Smooth muscle cell (in vitro differentiated cells): Measurements from ENCODE around the gene COL15A1. TPM values are rescaled to one million over a fixed set of nuclear protein-coding genes. Genes with fewer than 3 reads are reported as not detected.

Experiments
- DNase-seq: peaks from one replicate; lab custom pipeline; 2025; ENCODE audit not compliant: unreplicated experiment; lab: John Stamatoyannopoulos, UW
- H2AFZ ChIP-seq: fragments of 200-600 bp; sonication (generic); 2 replicates; pipeline ENCODE4 v1.6.0; 2016; ENCODE audit warnings: antibody characterized with exemption, low read depth, mild to moderate bottlenecking
- H3F3A ChIP-seq: fragments of 200-600 bp; sonication (generic); 2 replicates; pipeline ENCODE4 v1.6.0; 2017; ENCODE audit warnings: antibody characterized with exemption, low read depth
- H3K27ac ChIP-seq: fragments of 200-600 bp; sonication (generic); 2 replicates; pipeline ENCODE4 v1.5.1; 2016; ENCODE audit warnings: low read depth, mild to moderate bottlenecking
- H3K27me3 ChIP-seq: fragments of 200-600 bp; sonication (generic); 2 replicates; pipeline ENCODE4 v1.6.1; 2016; ENCODE audit warnings: low read depth, mild to moderate bottlenecking
- H3K36me3 ChIP-seq: fragments of 200-600 bp; sonication (generic); 2 replicates; pipeline ENCODE4 v1.5.1; 2016; ENCODE audit warnings: low read depth
- H3K4me1 ChIP-seq: fragments of 200-600 bp; sonication (generic); 2 replicates; pipeline ENCODE4 v1.5.1; 2016; ENCODE audit warnings: low read depth
- H3K4me2 ChIP-seq: fragments of 200-600 bp; sonication (generic); 2 replicates; pipeline ENCODE4 v1.6.0; 2016; ENCODE audit warnings: mild to moderate bottlenecking
- H3K4me3 ChIP-seq: fragments of 200-600 bp; sonication (generic); 2 replicates; pipeline ENCODE4 v1.5.1; 2016; ENCODE audit warnings: mild to moderate bottlenecking
- H3K79me2 ChIP-seq: fragments of 200-600 bp; sonication (generic); 2 replicates; pipeline ENCODE4 v1.6.0; 2016; ENCODE audit warnings: low read depth, mild to moderate bottlenecking
- H3K9ac ChIP-seq: fragments of 200-600 bp; sonication (generic); 2 replicates; pipeline ENCODE4 v1.6.0; 2016; ENCODE audit warnings: low read depth
- H3K9me3 ChIP-seq: fragments of 200-600 bp; sonication (generic); replicated peaks from 2 replicates; pipeline ENCODE4 v1.5.1; 2016; ENCODE audit warnings: low read depth
- H4K20me1 ChIP-seq: fragments of 200-600 bp; sonication (generic); 2 replicates; pipeline ENCODE4 v1.6.0; 2016; ENCODE audit warnings: low read depth
- CTCF ChIP-seq: fragments of 200-600 bp; sonication (generic); IDR thresholded peaks from 2 replicates; pipeline ENCODE4 v1.5.1; 2017; ENCODE audit warnings: borderline replicate concordance, mild to moderate bottlenecking, antibody characterized with exemption; ENCODE audit not compliant: insufficient read depth, poor library complexity, severe bottlenecking
- WGBS: methylation state at CpG from one replicate; pipeline ENCODE4 v1.1.7; 2016; ENCODE audit warnings: low lambda C conversion rate; 5-methylcytosine and 5-hydroxymethylcytosine counted together
- polyA plus RNA-seq: library from polyadenylated mRNA; unstranded; fragments of >200 nt; fragmentation: Nextera tagmentation; extraction: Ambion mirVana; gene quantifications from 2 replicates; pipeline ENCODE4 v1.2.1, GENCODE V29; 2016
- total RNA-seq: library from RNA; depleted of rRNA; stranded (reverse); fragments of >200 nt; gene quantifications from 2 replicates; pipeline ENCODE4 v1.2.3, GENCODE V29; 2014

The COL15A1 gene
- total and polyA plus RNA-seq, 2 experiments from 2014 or later: 222 to 293 TPM

- no peaks in the 10 kb centered on the region for H3K36me3 ChIP-seq
- H3K4me3 ChIP-seq: no peak overlapping the region
- H4K20me1 ChIP-seq: no peaks in the 10 kb centered on the region
- WGBS: 97% methylated on average over 4 of the region's 4 CpGs
- no peak overlapping the region for H3K4me2 ChIP-seq
- H3K4me1 ChIP-seq: peaks cover 24% of the 10 kb centered on the region
- H2AFZ ChIP-seq: no peak overlapping the region
- no peak overlapping the region for H3K9ac ChIP-seq
- no peak for TF ChIP-seq CTCF
- H3K9me3 ChIP-seq: no peaks in the 10 kb centered on the region
- no peaks in the 10 kb centered on the region for H3K79me2 ChIP-seq
- no peak overlapping the region for H3K27ac ChIP-seq
- peaks cover 11% of the 10 kb centered on the region for H3F3A ChIP-seq
- no peaks in the 10 kb centered on the region for H3K27me3 ChIP-seq
- no peak for DNase-seq
These were observed 91.6 kb downstream of the COL15A1 start for GRCh38 chr9:99035313-99035712.

- H3K36me3 ChIP-seq: no peaks in the 10 kb centered on the region
- DNase-seq: no peak
- no peak for TF ChIP-seq CTCF
- H3F3A ChIP-seq: peaks cover 19% of the 10 kb centered on the region
- WGBS: 80% methylated on average over 7 of the region's 7 CpGs
- H3K9me3 ChIP-seq: no peaks in the 10 kb centered on the region
- H3K9ac ChIP-seq: peak overlapping the region; percentile 92
- peak overlapping the region; percentile 99 for H3K27ac ChIP-seq
- no peaks in the 10 kb centered on the region for H4K20me1 ChIP-seq
- H3K4me1 ChIP-seq: peaks cover 32% of the 10 kb centered on the region
- H2AFZ ChIP-seq: no peak overlapping the region
- no peaks in the 10 kb centered on the region for H3K79me2 ChIP-seq
- no peak overlapping the region for H3K4me3 ChIP-seq
- peak overlapping the region; percentile 79 for H3K4me2 ChIP-seq
- no peaks in the 10 kb centered on the region for H3K27me3 ChIP-seq
These were observed 94.2 kb downstream of the COL15A1 start for GRCh38 chr9:99037769-99038483.

- no peak for DNase-seq
- H3K27ac ChIP-seq: peak overlapping the region; percentile 99
- no peaks in the 10 kb centered on the region for H3K36me3 ChIP-seq
- no peak overlapping the region for H3K4me3 ChIP-seq
- H4K20me1 ChIP-seq: no peaks in the 10 kb centered on the region
- H3K9me3 ChIP-seq: no peaks in the 10 kb centered on the region
- no peaks in the 10 kb centered on the region for H3K79me2 ChIP-seq
- H3F3A ChIP-seq: peaks cover 19% of the 10 kb centered on the region
- H3K9ac ChIP-seq: peak overlapping the region; percentile 92
- no peaks in the 10 kb centered on the region for H3K27me3 ChIP-seq
- H2AFZ ChIP-seq: no peak overlapping the region
- WGBS: 53% methylated on average over 7 of the region's 7 CpGs
- TF ChIP-seq CTCF: no peak
- peak overlapping the region; percentile 79 for H3K4me2 ChIP-seq
- peaks cover 32% of the 10 kb centered on the region for H3K4me1 ChIP-seq
These were observed 94.7 kb downstream of the COL15A1 start for GRCh38 chr9:99038484-99038820.
